Body of pancreas (tissue), 4 donors: ENCODE results near the gene TAF1C.

Experiments used
- CTCF ChIP-seq, 7 experiments: fragments of 450-650 bp in 4 of 7; fragments of 200-600 bp in 3 of 7; sonication (generic) in 3 of 7; IDR thresholded peaks; one replicate each; pipeline ENCODE4 v1.5.1; 2016 to 2019; ENCODE audit warnings: antibody characterized with exemption in 7 of 7
- POLR2A ChIP-seq, 3 donors: fragments of 450-650 bp; IDR thresholded peaks; one replicate each; pipeline ENCODE4 v1.6.1; 2016; ENCODE audit warnings: antibody characterized with exemption in 3 of 3, mild to moderate bottlenecking in 2 of 3

- TF ChIP-seq POLR2A (IDR thresholded peaks at IDR 0.05): no peak
- no peak for TF ChIP-seq CTCF (IDR thresholded peaks at IDR 0.05)
These were observed 2.8 kb downstream of the TAF1C start for GRCh38 chr16:84183911-84184591.
